ENCODE measurements around the gene ZSCAN5B. TPM values are rescaled to one million over a fixed set of nuclear protein-coding genes. Genes with fewer than 3 reads are reported as not detected.

The ZSCAN5B gene
- total and polyA plus RNA-seq, 2 of the 13 experiments (the other 11 are each of a cell fraction or from before 2014, with no cell fraction given) = not detected

- TF ChIP-seq ZNF556 (CRISPR knock-in tag; IDR thresholded peaks at IDR 0.05; ENCODE audit: borderline replicate concordance) (no peak), KIAA2018 (CRISPR knock-in tag; IDR thresholded peaks at IDR 0.05; ENCODE audit: borderline replicate concordance) (no peak), SNAPC2 (CRISPR knock-in tag; IDR thresholded peaks at IDR 0.05) (no peak), CSRNP2 (CRISPR knock-in tag; conservative IDR thresholded peaks at IDR 0.05; ENCODE audit: low read depth) (no peak), NR2F6 (IDR thresholded peaks at IDR 0.05) (0 out of 2 replicates have a peak, but pooled peaks have one; percentile 43), NR2F6 (CRISPR knock-in tag; IDR thresholded peaks at IDR 0.05) (peak; percentile 33; the same call in 1 of the 2 replicates), POLR2A (IDR thresholded peaks at IDR 0.05; ENCODE audit: insufficient read depth in 1 of 2, low read depth in 2 of 2, low read length in 2 of 2) (peak; percentile 51 to 60), ZSCAN21 (CRISPR knock-in tag; IDR thresholded peaks at IDR 0.05; ENCODE audit: borderline replicate concordance) (no peak; the same call in 1 of the 2 replicates), POLR2AphosphoS5 (IDR thresholded peaks at IDR 0.05; ENCODE audit: low read depth, low read length) (0 out of 2 replicates have a peak, but pooled peaks have one; percentile 40), THAP7 (CRISPR knock-in tag; IDR thresholded peaks at IDR 0.05) (no peak), WIZ (CRISPR knock-in tag; IDR thresholded peaks at IDR 0.05) (0 out of 2 replicates have a peak, but pooled peaks have one; percentile 39), ZNF253 (CRISPR knock-in tag; IDR thresholded peaks at IDR 0.05; ENCODE audit: borderline replicate concordance) (no peak), ZNF879 (CRISPR knock-in tag; IDR thresholded peaks at IDR 0.05) (no peak), GTF3A (CRISPR knock-in tag; conservative IDR thresholded peaks at IDR 0.05) (peak; percentile 39; the same call in 1 of the 2 replicates), ZNF616 (CRISPR knock-in tag; IDR thresholded peaks at IDR 0.05; ENCODE audit: low read depth) (no peak), MXD4 (CRISPR knock-in tag; IDR thresholded peaks at IDR 0.05) (0 out of 2 replicates have a peak, but pooled peaks have one; percentile 32), FOXK2 (IDR thresholded peaks at IDR 0.05) (no peak), ZNF737 (CRISPR knock-in tag; IDR thresholded peaks at IDR 0.05; ENCODE audit: borderline replicate concordance) (no peak)
- TF ChIP-seq, protein P1, sequence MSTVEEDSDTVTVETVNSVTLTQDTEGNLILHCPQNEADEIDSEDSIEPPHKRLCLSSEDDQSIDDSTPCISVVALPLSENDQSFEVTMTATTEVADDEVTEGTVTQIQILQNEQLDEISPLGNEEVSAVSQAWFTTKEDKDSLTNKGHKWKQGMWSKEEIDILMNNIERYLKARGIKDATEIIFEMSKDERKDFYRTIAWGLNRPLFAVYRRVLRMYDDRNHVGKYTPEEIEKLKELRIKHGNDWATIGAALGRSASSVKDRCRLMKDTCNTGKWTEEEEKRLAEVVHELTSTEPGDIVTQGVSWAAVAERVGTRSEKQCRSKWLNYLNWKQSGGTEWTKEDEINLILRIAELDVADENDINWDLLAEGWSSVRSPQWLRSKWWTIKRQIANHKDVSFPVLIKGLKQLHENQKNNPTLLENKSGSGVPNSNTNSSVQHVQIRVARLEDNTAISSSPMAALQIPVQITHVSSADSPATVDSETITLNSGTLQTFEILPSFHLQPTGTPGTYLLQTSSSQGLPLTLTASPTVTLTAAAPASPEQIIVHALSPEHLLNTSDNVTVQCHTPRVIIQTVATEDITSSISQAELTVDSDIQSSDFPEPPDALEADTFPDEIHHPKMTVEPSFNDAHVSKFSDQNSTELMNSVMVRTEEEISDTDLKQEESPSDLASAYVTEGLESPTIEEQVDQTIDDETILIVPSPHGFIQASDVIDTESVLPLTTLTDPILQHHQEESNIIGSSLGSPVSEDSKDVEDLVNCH (CRISPR knock-in tag; IDR thresholded peaks at IDR 0.05) = no peak
Measured at GRCh38 chr19:56142897-56143434, 54.6 kb downstream of the ZSCAN5B start (continued).
